HG03575 (cell line): ENCODE data around the gene SRRM1.
"Not testable (repeated sequence)": the region's sequence is repeated elsewhere in the genome, so short reads cannot be mapped to it uniquely, and the experiment has no call there.

Experiments
- ATAC-seq: cut with Tn5 transposase; IDR thresholded peaks from one replicate; pipeline ENCODE4 v1.9.1; 2021; ENCODE audit not compliant: unreplicated experiment, insufficient number of reproducible peaks, low FRiP score; ENCODE audit errors: extremely low read depth

SRRM1 gene

DNA sequence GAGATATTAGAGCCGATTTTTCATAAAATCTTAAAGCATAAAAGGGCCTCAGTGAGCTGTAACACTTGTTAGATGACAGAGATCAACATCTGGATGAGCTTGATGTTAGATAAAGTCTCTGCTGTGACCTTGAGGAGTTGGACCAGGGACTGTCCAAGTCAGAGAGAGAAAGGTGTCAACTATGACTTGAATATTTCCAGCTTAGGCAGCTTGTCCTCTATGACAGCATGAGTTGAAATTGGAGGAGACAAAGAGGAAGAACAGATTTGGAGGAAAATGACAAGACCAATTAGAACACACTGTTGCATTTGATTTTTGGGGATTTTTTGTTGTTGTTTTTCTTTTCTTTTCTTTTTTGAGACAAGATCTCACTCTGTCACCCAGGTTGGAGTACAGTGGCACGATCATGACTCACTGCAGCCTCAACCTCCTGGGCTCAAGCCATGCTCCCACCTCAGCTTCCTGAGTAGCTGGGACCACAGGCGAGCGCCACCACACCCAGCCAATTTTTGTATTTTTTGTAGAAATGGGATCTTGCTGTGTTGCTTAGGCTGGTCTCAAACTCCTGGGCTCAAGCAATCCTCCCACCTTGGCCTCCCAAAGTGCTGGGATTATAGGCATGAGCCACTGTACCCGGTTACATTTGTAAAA, 66.8 kb downstream of the SRRM1 start:
- no peak for ATAC-seq

- ATAC-seq, result no peak
Observed at GRCh38 chr1:24711329-24711728, 68.2 kb downstream of the SRRM1 start.

GRCh38 chr1:24713176-24713575, 70.1 kb downstream of the SRRM1 start:
- no peak for ATAC-seq

DNA sequence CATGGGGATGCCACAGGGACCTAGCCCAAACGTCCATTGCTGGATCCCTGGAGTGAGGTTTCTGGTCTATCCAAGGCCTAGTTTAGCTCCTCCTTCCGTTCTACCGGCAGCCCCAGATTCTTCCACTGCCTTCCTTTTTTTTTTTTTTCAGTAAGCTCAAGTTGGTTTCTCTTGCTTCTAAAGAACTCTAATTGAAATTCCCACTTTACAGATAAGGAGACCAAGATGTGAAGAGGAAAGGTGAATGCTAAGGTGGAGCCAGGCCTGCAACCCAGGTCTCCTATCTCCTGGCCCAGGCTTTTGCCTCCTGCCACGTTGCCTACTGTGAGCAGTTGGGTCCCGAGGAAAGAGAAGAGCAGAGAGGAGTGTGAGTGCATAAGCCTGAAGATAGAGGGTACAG, 70.6 kb downstream of the SRRM1 start:
- no peak for ATAC-seq

- no peak for ATAC-seq
Observed at GRCh38 chr1:24714859-24715520, 71.9 kb downstream of the SRRM1 start.

DNA sequence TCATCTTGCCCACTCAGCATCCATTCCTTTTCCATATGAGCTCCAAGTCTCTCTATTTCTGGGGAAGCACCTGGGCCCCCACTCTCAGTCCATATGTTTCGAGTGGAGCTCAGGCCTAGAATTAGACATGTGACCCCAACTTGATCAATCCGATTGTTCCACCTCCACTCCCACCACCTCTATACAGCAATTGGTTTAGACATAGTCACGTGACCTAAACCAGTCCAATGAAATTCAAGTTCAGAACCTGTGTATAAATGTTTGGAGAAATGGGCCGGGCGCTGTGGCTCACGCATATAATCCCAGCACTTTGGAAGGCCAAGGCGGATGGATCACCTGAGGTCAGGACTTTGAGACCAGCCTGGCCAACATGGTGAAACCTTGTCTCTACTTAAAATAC, 72.6 kb downstream of the SRRM1 start:
- ATAC-seq, result no peak

GRCh38 chr1:24717887-24718650, 75.0 kb downstream of the SRRM1 start:
- no peak for ATAC-seq

- ATAC-seq, result no peak
Observed at GRCh38 chr1:24720152-24720551, 77.0 kb downstream of the SRRM1 start.

- ATAC-seq, result no peak
Observed at GRCh38 chr1:24721533-24721932, 78.4 kb downstream of the SRRM1 start.

DNA sequence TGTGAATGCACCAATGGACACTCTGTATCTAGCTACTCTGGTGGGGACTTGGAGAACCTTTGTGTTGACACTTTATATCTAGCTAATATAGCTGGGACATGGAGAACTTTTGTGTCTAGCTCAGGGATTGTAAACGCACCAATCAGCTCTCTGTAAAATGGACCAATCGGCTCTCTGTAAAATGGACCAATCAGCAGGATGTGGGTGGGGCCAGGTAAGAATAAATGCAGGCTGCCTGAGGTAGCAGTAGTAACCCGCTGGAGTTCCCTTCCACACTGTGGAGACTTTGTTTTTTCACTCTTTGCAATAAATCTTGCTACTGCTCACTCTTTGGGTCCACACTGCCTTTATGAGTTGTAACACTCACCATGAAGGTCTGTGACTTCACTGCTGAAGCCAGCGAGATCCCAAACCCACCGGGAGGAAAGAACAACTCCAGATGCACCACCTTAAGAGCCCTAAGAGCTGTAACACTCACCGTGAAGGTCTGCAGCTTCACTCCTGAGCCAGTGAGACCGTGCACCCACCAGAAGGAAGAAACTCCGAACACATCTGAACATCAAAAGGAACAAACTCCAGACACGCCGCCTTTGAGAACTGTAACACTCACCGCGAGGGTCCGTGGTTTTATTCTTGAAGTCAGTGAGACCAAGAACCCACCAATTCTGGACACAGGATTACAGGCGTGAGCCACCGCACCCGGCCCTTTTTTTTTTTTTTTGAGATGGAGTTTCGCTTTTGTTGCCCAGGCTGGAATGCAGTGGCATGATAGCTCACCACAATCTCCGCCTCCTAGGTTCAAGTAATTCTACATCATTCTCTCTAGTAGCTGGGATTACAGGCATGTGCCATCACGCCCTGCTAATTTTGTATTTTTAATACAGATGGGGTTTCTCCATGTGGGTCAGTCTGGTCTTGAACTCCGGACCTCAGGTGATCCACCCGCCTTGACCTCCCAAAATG, 79.3 kb downstream of the SRRM1 start:
- not testable (repeated sequence) for ATAC-seq
